Measurements from ENCODE around the gene MCU.

The MCU gene

GRCh38 chr10:72801263-72801868 lies 109.4 kb downstream of the MCU start:
- DNase-seq (ENCODE audit: extremely low spot score) = no peak
- no peak for TF ChIP-seq CTCF (IDR thresholded peaks at IDR 0.05; ENCODE audit: control extremely low read depth, extremely low read depth, low read depth, missing control alignments)
- ChIA-PET POLR2A (no interaction called here), CTCF (no interaction called here)

GRCh38 chr10:72802332-72802731 lies 110.4 kb downstream of the MCU start:
- ChIA-PET POLR2A (no interaction called here), CTCF (no interaction called here)
- DNase-seq (ENCODE audit: extremely low spot score) = no peak
- TF ChIP-seq CTCF (IDR thresholded peaks at IDR 0.05; ENCODE audit: control extremely low read depth, extremely low read depth, low read depth, missing control alignments) = no peak

GRCh38 chr10:72802763-72803505 lies 111.0 kb downstream of the MCU start:
- peak; percentile 17 for DNase-seq (ENCODE audit: extremely low spot score)
- TF ChIP-seq CTCF (IDR thresholded peaks at IDR 0.05; ENCODE audit: control extremely low read depth, extremely low read depth, low read depth, missing control alignments) = no peak
- POLR2A ChIA-PET = no interaction called here
- CTCF ChIA-PET = interaction anchor here (0.9 to 1.3 kb wide), 3 partner anchors 9 to 30 kb away, joined by 3 to 4 read pairs (median 3); no protein-coding TSS in a partner anchor

- no peak for TF ChIP-seq CTCF (IDR thresholded peaks at IDR 0.05; ENCODE audit: control extremely low read depth, extremely low read depth, low read depth, missing control alignments)
- no peak for DNase-seq (ENCODE audit: extremely low spot score)
- ChIA-PET CTCF (interaction anchor here (1.6 kb wide), 1 partner anchor 13 kb away, joined by 4 read pairs; no protein-coding TSS in a partner anchor), POLR2A (no interaction called here)
These were observed 116.1 kb downstream of the MCU start for GRCh38 chr10:72808001-72808400.

- ChIA-PET CTCF (interaction anchor here (1.0 kb wide), 1 partner anchor 103 kb away, joined by 3 read pairs; no protein-coding TSS in a partner anchor), POLR2A (no interaction called here)
- TF ChIP-seq CTCF (IDR thresholded peaks at IDR 0.05; ENCODE audit: control extremely low read depth, extremely low read depth, low read depth, missing control alignments) = no peak
- no peak for DNase-seq (ENCODE audit: extremely low spot score)
These were observed 117.1 kb downstream of the MCU start for GRCh38 chr10:72809006-72809405.

GRCh38 chr10:72810976-72811375 lies 119.0 kb downstream of the MCU start:
- no peak for TF ChIP-seq CTCF (IDR thresholded peaks at IDR 0.05; ENCODE audit: control extremely low read depth, extremely low read depth, low read depth, missing control alignments)
- ChIA-PET CTCF (interaction anchor here (0.9 to 1.2 kb wide), 2 partner anchors 19 to 447 kb away, joined by 3 read pairs; no protein-coding TSS in a partner anchor), POLR2A (no interaction called here)
- DNase-seq (ENCODE audit: extremely low spot score) = no peak

Data from GM10248 (cell line).